IMR-90 (cell line): ENCODE data around the gene MADD. TPM values are rescaled to one million over a fixed set of nuclear protein-coding genes. Genes with fewer than 3 reads are reported as not detected.

Experiments
- ATAC-seq: fragments of 200-7000 bp; cut with Tn5 transposase; 2 replicates; pipeline ENCODE4 v1.9.1; 2020; ENCODE audit warnings: low read depth, mild to moderate bottlenecking, moderate library complexity
- BruUV-seq: library from RNA; stranded (reverse); fragments of 400-500 nt; replicated peaks from 2 replicates; lab custom pipeline; 2021; lab: Mats Ljungman, UMichigan
- CTCF ChIA-PET: fragments of 300-600 bp; formaldehyde crosslinking; extraction: SDS; loops from one replicate; lab custom pipeline; 2021; ENCODE audit warnings: antibody characterized with exemption; lab: Yijun Ruan, JAX
- POLR2A ChIA-PET: fragments of 300-600 bp; sonication (Branson Sonifier 250); formaldehyde crosslinking; loops from one replicate; lab custom pipeline; 2022; ENCODE audit warnings: antibody characterized with exemption; ENCODE audit not compliant: unreplicated experiment; lab: Charles Lee
- DNase-seq: peaks from one replicate; pipeline ENCODE4 v3.0.0; 2013
- H2AFZ ChIP-seq: replicated peaks from 2 replicates; pipeline ENCODE3; 2013; ENCODE audit warnings: low read length, mild to moderate bottlenecking; ENCODE audit not compliant: poor library complexity
- H2AK5ac ChIP-seq: 2 replicates; pipeline ENCODE4 v1.6.1; 2013; ENCODE audit warnings: low read depth, low read length, inconsistent platforms
- H2AK9ac ChIP-seq: replicated peaks from 2 replicates; pipeline ENCODE3; 2013; ENCODE audit warnings: mild to moderate bottlenecking, low read depth, low read length, moderate library complexity; ENCODE audit not compliant: poor library complexity
- H2BK120ac ChIP-seq: 2 replicates; pipeline ENCODE4 v1.6.1; 2013; ENCODE audit warnings: low read depth, low read length, inconsistent platforms
- H2BK15ac ChIP-seq: 3 replicates; pipeline ENCODE4 v1.6.1; 2013; ENCODE audit warnings: low read depth, low read length, inconsistent platforms
- H2BK20ac ChIP-seq: 2 replicates; pipeline ENCODE4 v1.6.1; 2013; ENCODE audit warnings: low read depth, mild to moderate bottlenecking, inconsistent platforms, low read length, moderate library complexity
- H2BK5ac ChIP-seq: 2 replicates; pipeline ENCODE4 v1.6.1; 2013; ENCODE audit warnings: mild to moderate bottlenecking, low read depth, low read length, inconsistent platforms; ENCODE audit not compliant: poor library complexity, severe bottlenecking
- H3K14ac ChIP-seq: replicated peaks from 2 replicates; pipeline ENCODE4 v1.6.1; 2013; ENCODE audit warnings: low read depth, low read length, inconsistent platforms
- H3K18ac ChIP-seq: 2 replicates; pipeline ENCODE4 v1.6.1; 2013; ENCODE audit warnings: low read depth, low read length, control low read depth
- H3K23ac ChIP-seq: 2 replicates; pipeline ENCODE4 v1.6.1; 2013; ENCODE audit warnings: low read depth, low read length, inconsistent platforms
- H3K27ac ChIP-seq: 2 replicates; pipeline ENCODE4 v1.5.1; 2013; ENCODE audit warnings: mild to moderate bottlenecking, control low read depth, low read length; ENCODE audit not compliant: insufficient read depth
- H3K27me3 ChIP-seq: 2 replicates; pipeline ENCODE4 v1.6.1; 2013; ENCODE audit warnings: low read length; ENCODE audit not compliant: control insufficient read depth, insufficient read depth
- H3K36me3 ChIP-seq: 2 replicates; pipeline ENCODE4 v1.6.1; 2013; ENCODE audit warnings: low read length, mixed read lengths; ENCODE audit not compliant: control insufficient read depth, insufficient read depth
- H3K4ac ChIP-seq: 2 replicates; pipeline ENCODE4 v1.6.1; 2013; ENCODE audit warnings: low read depth, low read length, inconsistent platforms
- H3K4me1 ChIP-seq: 2 replicates; pipeline ENCODE4 v1.6.1; 2013; ENCODE audit warnings: low read length, mixed read lengths; ENCODE audit not compliant: control insufficient read depth, insufficient read depth
- H3K4me2 ChIP-seq: 2 replicates; pipeline ENCODE4 v1.6.1; 2013; ENCODE audit warnings: low read depth, mild to moderate bottlenecking, control low read depth, low read length, moderate library complexity
- H3K4me3 ChIP-seq: 2 replicates; pipeline ENCODE4 v1.5.1; 2013; ENCODE audit warnings: low read depth, mild to moderate bottlenecking, control low read depth, low read length, moderate library complexity; ENCODE audit not compliant: insufficient read depth
- H3K56ac ChIP-seq: 2 replicates; pipeline ENCODE4 v1.6.1; 2013; ENCODE audit warnings: low read length, inconsistent platforms; ENCODE audit not compliant: insufficient read depth; ENCODE audit errors: extremely low read depth
- H3K79me1 ChIP-seq, 2 experiments: 2 replicates each; pipeline ENCODE4 v1.6.1; 2013; ENCODE audit warnings: low read length in 2 of 2, inconsistent platforms in 1 of 2, low read depth in 1 of 2
- H3K9ac ChIP-seq: 2 replicates; pipeline ENCODE4 v1.6.1; 2013; ENCODE audit warnings: low read depth, low read length, control low read depth
- H3K9me1 ChIP-seq: 2 replicates; pipeline ENCODE4 v1.6.1; 2013; ENCODE audit warnings: low read length, inconsistent platforms; ENCODE audit not compliant: insufficient read depth
- H3K9me3 ChIP-seq: 2 replicates; pipeline ENCODE4 v1.6.1; 2013; ENCODE audit warnings: low read length; ENCODE audit not compliant: control insufficient read depth, insufficient read depth
- H4K20me1 ChIP-seq: 2 replicates; pipeline ENCODE4 v1.6.1; 2013; ENCODE audit warnings: low read length, inconsistent platforms; ENCODE audit not compliant: insufficient read depth
- H4K5ac ChIP-seq: 2 replicates; pipeline ENCODE4 v1.6.1; 2013; ENCODE audit warnings: mild to moderate bottlenecking, low read depth, low read length, control low read depth
- H4K8ac ChIP-seq, 2 experiments: 2 replicates each; pipeline ENCODE4 v1.6.1; 2013; ENCODE audit warnings: low read depth in 2 of 2, low read length in 2 of 2, control low read depth in 1 of 2, inconsistent platforms in 1 of 2
- H4K91ac ChIP-seq: 2 replicates; pipeline ENCODE4 v1.6.1; 2013; ENCODE audit warnings: low read depth, low read length, inconsistent platforms; ENCODE audit not compliant: insufficient read depth
- BHLHE40 ChIP-seq: fragments of 150-350 bp; IDR thresholded peaks from 2 replicates; pipeline ENCODE4 v1.6.1; 2016; ENCODE audit warnings: mild to moderate bottlenecking, low read depth, low read length
- CHD1 ChIP-seq: IDR thresholded peaks from 2 replicates; pipeline ENCODE4 v1.6.1; 2012; ENCODE audit warnings: low read depth, low read length, improper control_type of control experiment
- MAZ ChIP-seq: IDR thresholded peaks from 2 replicates; pipeline ENCODE4 v1.6.1; 2012; ENCODE audit warnings: low read depth, mild to moderate bottlenecking, low read length, improper control_type of control experiment, moderate library complexity, borderline replicate concordance
- MXI1 ChIP-seq: IDR thresholded peaks from 2 replicates; pipeline ENCODE4 v1.6.1; 2012; ENCODE audit warnings: low read depth, mild to moderate bottlenecking, low read length, moderate library complexity, borderline replicate concordance
- RAD21 ChIP-seq: IDR thresholded peaks from 2 replicates; pipeline ENCODE4 v1.6.1; 2012; ENCODE audit warnings: low read length, improper control_type of control experiment
- WGBS, 2 experiments: methylation state at CpG; one replicate each; pipeline versions ENCODE4 v1.1.5 to v1.1.7; 2013; ENCODE audit warnings: missing lambda C conversion rate in 2 of 2; ENCODE audit not compliant: insufficient read length in 1 of 2; ENCODE audit errors: extremely low coverage in 2 of 2; 5-methylcytosine and 5-hydroxymethylcytosine counted together
- dilution Hi-C: fragments of 300-500 bp; cut with HindIII; formaldehyde crosslinking; loops from one replicate; pipeline ENCODE4 v1.14.3; 2018; ENCODE audit warnings: low sequenced_read_pairs; ENCODE audit not compliant: unreplicated experiment
- in situ Hi-C: fragments of 300-500 bp; cut with MboI; formaldehyde crosslinking; loops from 3 replicates; pipeline ENCODE4 v1.14.3; 2019; ENCODE audit warnings: low sequenced_read_pairs, inconsistent platforms, mixed read lengths
- intact Hi-C: fragments of 100-400 bp; cut with micrococcal nuclease; formaldehyde crosslinking; loops from 2 replicates; pipeline ENCODE4 v1.10.0; 2022
- polyA plus RNA-seq, 3 experiments: library from polyadenylated mRNA; depleted of rRNA; stranded (reverse); fragments of >200 nt; gene quantifications; 2 replicates each; pipeline ENCODE4 v1.2.3, GENCODE V29; 2012; ENCODE audit warnings: low replicate concordance in 1 of 3
- total RNA-seq: library from RNA; depleted of rRNA; stranded (reverse); fragments of >200 nt; gene quantifications from 2 replicates; pipeline ENCODE4 v1.2.3, GENCODE V29; 2012
- TF ChIP-seq, protein P1 (sequence below): fragments of 150-350 bp; IDR thresholded peaks from 2 replicates; pipeline ENCODE4 v1.6.1; 2017; ENCODE audit warnings: mild to moderate bottlenecking, antibody characterized with exemption, low read length, low read depth
- TF ChIP-seq, protein P2 (sequence below): fragments of 150-350 bp; IDR thresholded peaks from 2 replicates; pipeline ENCODE4 v1.6.1; 2016; ENCODE audit warnings: low read depth, mild to moderate bottlenecking, low read length, moderate library complexity, borderline replicate concordance
- TF ChIP-seq, protein P3 (sequence below): conservative IDR thresholded peaks from 2 replicates; pipeline ENCODE4 v1.5.1; 2012; ENCODE audit warnings: mild to moderate bottlenecking, low read depth, low read length, improper control_type of control experiment

Gene MADD
- total and polyA plus RNA-seq, 2 of the 4 experiments (the other 2 are of a cell fraction) = 13.3 to 16.4 TPM

DNA sequence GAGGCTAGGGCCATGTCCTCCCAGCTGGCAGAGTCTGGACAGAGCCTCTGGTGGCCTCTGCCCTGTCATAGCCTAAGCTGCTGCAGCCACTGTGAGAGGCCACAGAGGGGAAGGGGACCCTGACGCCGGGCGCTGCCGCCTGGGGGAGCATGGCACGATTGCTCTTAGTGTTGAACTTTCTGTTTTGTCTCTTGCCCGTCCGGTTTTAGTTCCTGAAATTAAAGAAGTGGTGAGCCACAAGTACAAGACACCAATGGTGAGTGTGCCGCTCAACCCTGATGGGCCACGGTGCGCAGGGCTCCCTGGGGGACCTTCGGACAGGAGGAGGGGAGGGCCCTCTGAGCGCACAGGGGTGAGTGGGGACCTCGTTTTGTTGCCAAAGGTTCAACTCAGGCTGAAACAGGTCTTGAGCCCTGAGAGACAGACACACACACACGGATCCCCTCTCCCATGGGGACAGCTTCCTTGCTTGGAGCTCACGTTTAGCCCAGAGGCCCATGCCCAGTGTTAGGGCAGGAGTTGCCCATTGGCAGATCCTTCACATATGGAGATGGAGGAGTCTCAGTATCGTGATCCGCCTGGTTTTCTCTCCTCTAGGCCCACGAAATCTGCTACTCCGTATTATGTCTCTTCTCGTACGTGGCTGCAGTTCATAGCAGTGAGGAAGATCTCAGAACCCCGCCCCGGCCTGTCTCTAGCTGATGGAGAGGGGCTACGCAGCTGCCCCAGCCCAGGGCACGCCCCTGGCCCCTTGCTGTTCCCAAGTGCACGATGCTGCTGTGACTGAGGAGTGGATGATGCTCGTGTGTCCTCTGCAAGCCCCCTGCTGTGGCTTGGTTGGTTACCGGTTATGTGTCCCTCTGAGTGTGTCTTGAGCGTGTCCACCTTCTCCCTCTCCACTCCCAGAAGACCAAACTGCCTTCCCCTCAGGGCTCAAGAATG lies 58.8 kb downstream of the MADD start (continued):
- TF ChIP-seq, protein P1, sequence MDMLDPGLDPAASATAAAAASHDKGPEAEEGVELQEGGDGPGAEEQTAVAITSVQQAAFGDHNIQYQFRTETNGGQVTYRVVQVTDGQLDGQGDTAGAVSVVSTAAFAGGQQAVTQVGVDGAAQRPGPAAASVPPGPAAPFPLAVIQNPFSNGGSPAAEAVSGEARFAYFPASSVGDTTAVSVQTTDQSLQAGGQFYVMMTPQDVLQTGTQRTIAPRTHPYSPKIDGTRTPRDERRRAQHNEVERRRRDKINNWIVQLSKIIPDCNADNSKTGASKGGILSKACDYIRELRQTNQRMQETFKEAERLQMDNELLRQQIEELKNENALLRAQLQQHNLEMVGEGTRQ = no peak
- TF ChIP-seq CHD1 = no peak

DNA sequence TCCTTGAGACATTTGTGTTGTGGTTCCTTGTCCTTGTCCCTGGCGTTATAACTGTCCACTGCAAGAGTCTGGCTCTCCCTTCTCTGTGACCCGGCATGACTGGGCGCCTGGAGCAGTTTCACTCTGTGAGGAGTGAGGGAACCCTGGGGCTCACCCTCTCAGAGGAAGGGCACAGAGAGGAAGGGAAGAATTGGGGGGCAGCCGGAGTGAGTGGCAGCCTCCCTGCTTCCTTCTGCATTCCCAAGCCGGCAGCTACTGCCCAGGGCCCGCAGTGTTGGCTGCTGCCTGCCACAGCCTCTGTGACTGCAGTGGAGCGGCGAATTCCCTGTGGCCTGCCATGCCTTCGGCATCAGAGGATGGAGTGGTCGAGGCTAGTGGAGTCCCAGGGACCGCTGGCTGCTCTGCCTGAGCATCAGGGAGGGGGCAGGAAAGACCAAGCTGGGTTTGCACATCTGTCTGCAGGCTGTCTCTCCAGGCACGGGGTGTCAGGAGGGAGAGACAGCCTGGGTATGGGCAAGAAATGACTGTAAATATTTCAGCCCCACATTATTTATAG lies 59.6 kb downstream of the MADD start:
- no peak overlapping the region for H3K4ac ChIP-seq
- H3K18ac ChIP-seq = no peak overlapping the region
- H3K56ac ChIP-seq = no peak overlapping the region
- H4K5ac ChIP-seq = no peak overlapping the region
- peak; percentile 30 for ATAC-seq
- no peak overlapping the region for H2AK5ac ChIP-seq
- no peak overlapping the region for H3K9ac ChIP-seq
- H2AFZ ChIP-seq = peak overlapping the region; percentile 19
- BruUV-seq = no TSS peak
- H3K36me3 ChIP-seq = peaks cover 48% of the 10 kb centered on the region
- no peaks in the 10 kb centered on the region for H3K9me3 ChIP-seq
- no peaks in the 10 kb centered on the region for H4K20me1 ChIP-seq
- in situ Hi-C loops (no loop called here), intact Hi-C loops (no loop called here), dilution Hi-C loops (no loop called here)
- no CpG with 5 or more reads among the region's 12 CpGs for WGBS, 2 experiments
- H4K91ac ChIP-seq = no peak overlapping the region
- H3K79me1 ChIP-seq = no peaks in the 10 kb centered on the region
- no peaks in the 10 kb centered on the region for H3K27me3 ChIP-seq
- no peak for DNase-seq
- H3K14ac ChIP-seq = no peak overlapping the region
- H3K4me3 ChIP-seq = no peak overlapping the region
- H3K9me1 ChIP-seq = no peaks in the 10 kb centered on the region
- H2BK5ac ChIP-seq = no peak overlapping the region
- POLR2A ChIA-PET = no interaction called here
- H3K4me1 ChIP-seq = 0 out of 2 replicates have a peak, but pooled peaks cover 2% of the 10 kb centered on the region
- no peak overlapping the region for H3K23ac ChIP-seq
- CTCF ChIA-PET = interaction anchor here (0.5 to 0.8 kb wide), 2 partner anchors 394 to 496 kb away, joined by 3 to 4 read pairs; no protein-coding TSS in a partner anchor
- H2AK9ac ChIP-seq = peak overlapping the region; percentile 33
- no peak overlapping the region for H2BK120ac ChIP-seq
- H3K27ac ChIP-seq = no peak overlapping the region
- H3K4me2 ChIP-seq = no peak overlapping the region
- H4K8ac ChIP-seq = no peak overlapping the region
- no peak overlapping the region for H2BK20ac ChIP-seq
- no peak overlapping the region for H2BK15ac ChIP-seq
- TF ChIP-seq MXI1 = no peak
- TF ChIP-seq, protein P2, sequence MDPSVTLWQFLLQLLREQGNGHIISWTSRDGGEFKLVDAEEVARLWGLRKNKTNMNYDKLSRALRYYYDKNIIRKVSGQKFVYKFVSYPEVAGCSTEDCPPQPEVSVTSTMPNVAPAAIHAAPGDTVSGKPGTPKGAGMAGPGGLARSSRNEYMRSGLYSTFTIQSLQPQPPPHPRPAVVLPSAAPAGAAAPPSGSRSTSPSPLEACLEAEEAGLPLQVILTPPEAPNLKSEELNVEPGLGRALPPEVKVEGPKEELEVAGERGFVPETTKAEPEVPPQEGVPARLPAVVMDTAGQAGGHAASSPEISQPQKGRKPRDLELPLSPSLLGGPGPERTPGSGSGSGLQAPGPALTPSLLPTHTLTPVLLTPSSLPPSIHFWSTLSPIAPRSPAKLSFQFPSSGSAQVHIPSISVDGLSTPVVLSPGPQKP = no peak
- TF ChIP-seq, protein P3, sequence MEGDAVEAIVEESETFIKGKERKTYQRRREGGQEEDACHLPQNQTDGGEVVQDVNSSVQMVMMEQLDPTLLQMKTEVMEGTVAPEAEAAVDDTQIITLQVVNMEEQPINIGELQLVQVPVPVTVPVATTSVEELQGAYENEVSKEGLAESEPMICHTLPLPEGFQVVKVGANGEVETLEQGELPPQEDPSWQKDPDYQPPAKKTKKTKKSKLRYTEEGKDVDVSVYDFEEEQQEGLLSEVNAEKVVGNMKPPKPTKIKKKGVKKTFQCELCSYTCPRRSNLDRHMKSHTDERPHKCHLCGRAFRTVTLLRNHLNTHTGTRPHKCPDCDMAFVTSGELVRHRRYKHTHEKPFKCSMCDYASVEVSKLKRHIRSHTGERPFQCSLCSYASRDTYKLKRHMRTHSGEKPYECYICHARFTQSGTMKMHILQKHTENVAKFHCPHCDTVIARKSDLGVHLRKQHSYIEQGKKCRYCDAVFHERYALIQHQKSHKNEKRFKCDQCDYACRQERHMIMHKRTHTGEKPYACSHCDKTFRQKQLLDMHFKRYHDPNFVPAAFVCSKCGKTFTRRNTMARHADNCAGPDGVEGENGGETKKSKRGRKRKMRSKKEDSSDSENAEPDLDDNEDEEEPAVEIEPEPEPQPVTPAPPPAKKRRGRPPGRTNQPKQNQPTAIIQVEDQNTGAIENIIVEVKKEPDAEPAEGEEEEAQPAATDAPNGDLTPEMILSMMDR = no peak
- no peak for TF ChIP-seq RAD21
- no peak for TF ChIP-seq BHLHE40
- TF ChIP-seq MAZ = no peak
- TF ChIP-seq, protein P1 = no peak
